ENCODE measurements around the gene NKX1-1. TPM values are rescaled to one million over a fixed set of nuclear protein-coding genes. Genes with fewer than 3 reads are reported as not detected.

Gene NKX1-1
- polyA plus RNA-seq, 2 of the 4 experiments (the other 2 are of a cell fraction), result not detected

DNA sequence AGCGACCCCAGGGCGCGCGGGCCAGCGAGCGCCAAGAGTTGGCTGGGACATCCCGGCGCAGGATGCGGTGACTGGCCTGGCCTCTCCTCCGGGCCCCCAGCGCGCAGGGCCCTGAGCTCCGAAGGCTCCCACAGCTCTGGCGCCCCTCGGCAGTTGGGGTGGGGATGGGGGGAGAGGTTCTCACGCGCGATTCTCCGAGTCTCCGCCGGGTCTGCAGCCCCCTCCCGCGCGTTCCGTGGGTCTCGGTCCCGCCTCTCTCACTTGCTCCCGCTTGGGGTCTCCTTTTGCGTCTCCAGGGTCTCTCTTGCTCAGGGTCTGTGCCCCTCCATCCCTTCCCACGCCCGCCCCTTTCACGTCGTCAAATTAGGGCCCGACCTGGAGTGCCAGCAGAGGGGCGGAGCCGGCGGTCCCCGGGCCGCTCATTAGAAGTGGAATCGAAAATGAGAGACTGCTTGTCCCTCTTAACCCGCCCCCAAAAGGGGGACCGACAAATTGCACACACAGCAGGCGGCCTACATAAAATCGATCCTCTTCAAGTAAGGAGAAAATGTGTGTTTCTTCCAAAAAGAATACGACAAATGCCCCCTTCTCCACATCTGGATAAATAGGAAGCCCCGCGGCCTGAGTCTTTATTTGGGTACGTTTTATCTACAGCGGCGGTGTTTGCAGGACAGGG, 877 bp upstream of the NKX1-1 start:
- Histone ChIP-seq H3K9me3 (no peaks in the 10 kb centered on the region), H3K4me2 (peak overlapping the region; percentile 48), H3K4me1 (no peaks in the 10 kb centered on the region), H3K27ac (no peak overlapping the region), H3K4me3 (no peak overlapping the region)
- POLR2A ChIA-PET, result no interaction called here
- CTCF ChIA-PET, result no interaction called here
- FAIRE-seq (no peak), DNase-seq (ENCODE audit: low read depth in 1 of 2, low spot score in 1 of 2) (no peak), ATAC-seq (no peak)
- no peak for TF ChIP-seq SMC3 (IDR thresholded peaks at IDR 0.05)
- TF ChIP-seq POLR2AphosphoS2 (conservative IDR thresholded peaks at IDR 0.05; ENCODE audit: low read length), result no peak
- TF ChIP-seq, protein P1, sequence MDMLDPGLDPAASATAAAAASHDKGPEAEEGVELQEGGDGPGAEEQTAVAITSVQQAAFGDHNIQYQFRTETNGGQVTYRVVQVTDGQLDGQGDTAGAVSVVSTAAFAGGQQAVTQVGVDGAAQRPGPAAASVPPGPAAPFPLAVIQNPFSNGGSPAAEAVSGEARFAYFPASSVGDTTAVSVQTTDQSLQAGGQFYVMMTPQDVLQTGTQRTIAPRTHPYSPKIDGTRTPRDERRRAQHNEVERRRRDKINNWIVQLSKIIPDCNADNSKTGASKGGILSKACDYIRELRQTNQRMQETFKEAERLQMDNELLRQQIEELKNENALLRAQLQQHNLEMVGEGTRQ (IDR thresholded peaks at IDR 0.05), result no peak
- TF ChIP-seq MAZ (IDR thresholded peaks at IDR 0.05; ENCODE audit: borderline replicate concordance, low read depth, low read length), result no peak
- TF ChIP-seq ZFP36 (IDR thresholded peaks at IDR 0.05; ENCODE audit: borderline replicate concordance, partially characterized antibody), result no peak
- 17% methylated on average over 34 of the region's 50 CpGs for WGBS (ENCODE audit: missing lambda C conversion rate)

DNA sequence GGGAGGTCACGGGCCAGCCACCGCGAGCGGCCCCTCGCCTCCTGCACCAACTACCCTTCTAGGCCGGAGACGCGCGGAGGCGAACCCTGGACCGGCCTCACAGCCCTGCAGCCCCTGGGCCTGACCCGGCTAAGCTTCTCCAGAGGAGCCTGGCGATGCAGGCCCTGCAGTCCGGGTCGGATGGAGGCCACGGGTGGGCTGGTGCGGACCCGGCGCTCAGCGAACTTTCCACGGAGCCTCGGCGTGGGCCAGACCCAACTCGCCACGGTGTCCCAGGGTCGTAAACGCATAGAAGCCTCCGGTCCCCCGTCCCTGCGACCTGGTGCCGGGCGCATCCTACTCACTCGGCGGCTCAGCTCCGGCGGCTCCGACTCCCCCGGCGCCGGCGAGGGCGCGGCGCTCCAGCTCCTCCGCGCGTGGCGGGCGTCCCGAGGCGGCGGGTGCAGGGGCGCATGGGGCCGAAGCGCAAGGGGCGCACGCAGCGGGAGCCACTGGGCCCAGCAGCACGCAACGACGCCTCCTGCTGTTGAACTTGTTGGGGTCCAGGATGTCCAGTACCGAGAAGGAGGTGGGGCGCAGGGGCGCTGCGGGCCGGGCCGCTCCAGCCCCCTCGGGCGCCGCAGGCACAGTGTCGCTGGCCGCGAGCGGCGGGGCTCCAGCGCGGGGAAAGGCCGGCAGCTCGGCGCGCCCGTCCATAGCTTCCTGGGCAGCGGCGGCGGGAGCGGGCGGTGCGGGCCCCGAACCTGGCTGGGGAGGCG, 427 bp downstream of the NKX1-1 start:
- WGBS (ENCODE audit: missing lambda C conversion rate), result 64% methylated on average over 5 of the region's 90 CpGs
- Histone ChIP-seq H3K4me1 (no peaks in the 10 kb centered on the region), H3K27ac (no peak overlapping the region), H3K4me3 (no peak overlapping the region), H3K9me3 (no peaks in the 10 kb centered on the region), H3K4me2 (no peak overlapping the region)
- no peak for TF ChIP-seq FOSL2 (IDR thresholded peaks at IDR 0.05)
- TF ChIP-seq FOSL2 (CRISPR knock-in tag; IDR thresholded peaks at IDR 0.05), result no peak
- TF ChIP-seq KDM1A (IDR thresholded peaks at IDR 0.05; ENCODE audit: low read depth), result no peak
- TF ChIP-seq CHD4 (IDR thresholded peaks at IDR 0.05; ENCODE audit: borderline replicate concordance), result no peak
- no peak for TF ChIP-seq RCOR1 (IDR thresholded peaks at IDR 0.05; ENCODE audit: low read depth, low read length)
- no peak for TF ChIP-seq ZC3H11A (IDR thresholded peaks at IDR 0.05)
- no peak for TF ChIP-seq PHF8 (IDR thresholded peaks at IDR 0.05; ENCODE audit: borderline replicate concordance, low read depth)
- TF ChIP-seq, protein P2, sequence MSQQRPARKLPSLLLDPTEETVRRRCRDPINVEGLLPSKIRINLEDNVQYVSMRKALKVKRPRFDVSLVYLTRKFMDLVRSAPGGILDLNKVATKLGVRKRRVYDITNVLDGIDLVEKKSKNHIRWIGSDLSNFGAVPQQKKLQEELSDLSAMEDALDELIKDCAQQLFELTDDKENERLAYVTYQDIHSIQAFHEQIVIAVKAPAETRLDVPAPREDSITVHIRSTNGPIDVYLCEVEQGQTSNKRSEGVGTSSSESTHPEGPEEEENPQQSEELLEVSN (IDR thresholded peaks at IDR 0.05; ENCODE audit: borderline replicate concordance, low read depth), result no peak
- no peak for TF ChIP-seq ZFP36 (IDR thresholded peaks at IDR 0.05; ENCODE audit: borderline replicate concordance, partially characterized antibody)
- no peak for TF ChIP-seq HOXB5 (CRISPR knock-in tag; IDR thresholded peaks at IDR 0.05)
- no peak for TF ChIP-seq RAD21 (conservative IDR thresholded peaks at IDR 0.05 in 1 of 2, IDR thresholded peaks at IDR 0.05 in 1 of 2)
- no peak for TF ChIP-seq HOXB13 (CRISPR knock-in tag; IDR thresholded peaks at IDR 0.05; ENCODE audit: low read depth)
- TF ChIP-seq ZNF302 (CRISPR knock-in tag; IDR thresholded peaks at IDR 0.05), result no peak
- no peak for TF ChIP-seq NPAS2 (CRISPR knock-in tag; IDR thresholded peaks at IDR 0.05; ENCODE audit: borderline replicate concordance)
- no peak for TF ChIP-seq SREBF2 (IDR thresholded peaks at IDR 0.05)
- DNase-seq (ENCODE audit: low read depth in 1 of 2, low spot score in 1 of 2) (no peak), FAIRE-seq (no peak), ATAC-seq (no peak)
- POLR2A ChIA-PET, result no interaction called here
- CTCF ChIA-PET, result no interaction called here

DNA sequence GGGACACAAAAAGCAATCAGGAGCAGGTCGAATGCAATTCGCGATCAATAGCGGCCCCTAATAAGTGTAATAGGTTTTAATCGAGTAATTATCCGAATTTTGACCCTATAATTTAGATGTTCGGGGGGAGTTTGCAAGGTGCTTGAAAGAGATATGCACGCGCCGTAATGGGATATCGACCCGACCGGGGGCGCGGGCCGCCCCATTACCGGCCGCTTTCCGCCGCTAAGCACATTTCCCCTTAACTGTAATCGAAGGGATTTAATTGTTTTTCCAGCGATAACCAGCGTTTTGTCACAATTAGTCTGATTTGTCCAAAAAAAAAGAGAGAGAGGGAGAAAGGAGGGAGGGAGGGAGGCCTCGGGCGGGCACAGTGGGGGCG, 997 bp downstream of the NKX1-1 start:
- Histone ChIP-seq H3K4me1 (no peaks in the 10 kb centered on the region), H3K9me3 (no peaks in the 10 kb centered on the region), H3K4me2 (no peak overlapping the region), H3K27ac (no peak overlapping the region), H3K4me3 (no peak overlapping the region)
- TF ChIP-seq ZC3H11A (IDR thresholded peaks at IDR 0.05) (no peak), RARB (CRISPR knock-in tag; IDR thresholded peaks at IDR 0.05) (no peak), CHD4 (IDR thresholded peaks at IDR 0.05; ENCODE audit: borderline replicate concordance) (no peak), KDM5A (IDR thresholded peaks at IDR 0.05) (no peak), CEBPB (IDR thresholded peaks at IDR 0.05) (no peak), ZFP36 (IDR thresholded peaks at IDR 0.05; ENCODE audit: borderline replicate concordance, partially characterized antibody) (no peak), FOXS1 (CRISPR knock-in tag; IDR thresholded peaks at IDR 0.05) (no peak), GATA3 (IDR thresholded peaks at IDR 0.05; ENCODE audit: borderline replicate concordance) (no peak), HOXB13 (CRISPR knock-in tag; IDR thresholded peaks at IDR 0.05; ENCODE audit: low read depth) (no peak)
- TF ChIP-seq, protein P3, sequence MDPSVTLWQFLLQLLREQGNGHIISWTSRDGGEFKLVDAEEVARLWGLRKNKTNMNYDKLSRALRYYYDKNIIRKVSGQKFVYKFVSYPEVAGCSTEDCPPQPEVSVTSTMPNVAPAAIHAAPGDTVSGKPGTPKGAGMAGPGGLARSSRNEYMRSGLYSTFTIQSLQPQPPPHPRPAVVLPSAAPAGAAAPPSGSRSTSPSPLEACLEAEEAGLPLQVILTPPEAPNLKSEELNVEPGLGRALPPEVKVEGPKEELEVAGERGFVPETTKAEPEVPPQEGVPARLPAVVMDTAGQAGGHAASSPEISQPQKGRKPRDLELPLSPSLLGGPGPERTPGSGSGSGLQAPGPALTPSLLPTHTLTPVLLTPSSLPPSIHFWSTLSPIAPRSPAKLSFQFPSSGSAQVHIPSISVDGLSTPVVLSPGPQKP (IDR thresholded peaks at IDR 0.05; ENCODE audit: low read depth, low read length), result no peak
- DNase-seq (ENCODE audit: low read depth in 1 of 2, low spot score in 1 of 2) (no peak), FAIRE-seq (no peak), ATAC-seq (no peak)
- ChIA-PET POLR2A (no interaction called here), CTCF (no interaction called here)
- WGBS (ENCODE audit: missing lambda C conversion rate), result 58% methylated on average over 23 of the region's 26 CpGs
